ENCODE measurements around the gene FPR3.
A peak's percentile ranks its signal among the peaks of the same experiment; 100 is the strongest.
"Not testable (repeated sequence)": the region's sequence is repeated elsewhere in the genome, so short reads cannot be mapped to it uniquely, and the experiment has no call there.

Gene FPR3

GRCh38 chr19:51784109-51784785 lies 10.7 kb upstream of the FPR3 start:
- DNase-seq (ENCODE audit: low spot score), result no peak

GRCh38 chr19:51784922-51785690 lies 9.9 kb upstream of the FPR3 start:
- peak; percentile 39 for DNase-seq (ENCODE audit: low spot score)

GRCh38 chr19:51786646-51787494 lies 8.1 kb upstream of the FPR3 start:
- DNase-seq (ENCODE audit: low spot score), result no peak

DNA sequence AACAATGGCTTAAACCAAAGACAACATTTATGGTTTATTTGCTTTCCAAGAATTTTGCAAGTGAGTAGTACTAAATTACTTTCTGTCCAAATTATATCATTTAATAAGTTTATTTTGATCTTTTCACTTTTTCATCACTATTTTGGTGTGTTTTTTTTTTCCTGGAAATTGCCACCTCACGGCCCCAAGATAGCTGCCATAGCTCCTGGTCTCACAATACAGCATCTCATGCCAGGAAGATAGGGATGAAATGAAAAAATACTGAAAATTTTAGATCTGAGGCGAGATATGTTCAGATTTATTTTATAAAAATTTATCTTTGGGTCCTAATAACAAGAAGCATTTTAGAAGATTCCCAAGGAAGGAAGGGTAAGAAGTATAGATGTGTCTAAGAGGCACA lies 6.9 kb upstream of the FPR3 start:
- no peak for DNase-seq (ENCODE audit: low spot score)

DNA sequence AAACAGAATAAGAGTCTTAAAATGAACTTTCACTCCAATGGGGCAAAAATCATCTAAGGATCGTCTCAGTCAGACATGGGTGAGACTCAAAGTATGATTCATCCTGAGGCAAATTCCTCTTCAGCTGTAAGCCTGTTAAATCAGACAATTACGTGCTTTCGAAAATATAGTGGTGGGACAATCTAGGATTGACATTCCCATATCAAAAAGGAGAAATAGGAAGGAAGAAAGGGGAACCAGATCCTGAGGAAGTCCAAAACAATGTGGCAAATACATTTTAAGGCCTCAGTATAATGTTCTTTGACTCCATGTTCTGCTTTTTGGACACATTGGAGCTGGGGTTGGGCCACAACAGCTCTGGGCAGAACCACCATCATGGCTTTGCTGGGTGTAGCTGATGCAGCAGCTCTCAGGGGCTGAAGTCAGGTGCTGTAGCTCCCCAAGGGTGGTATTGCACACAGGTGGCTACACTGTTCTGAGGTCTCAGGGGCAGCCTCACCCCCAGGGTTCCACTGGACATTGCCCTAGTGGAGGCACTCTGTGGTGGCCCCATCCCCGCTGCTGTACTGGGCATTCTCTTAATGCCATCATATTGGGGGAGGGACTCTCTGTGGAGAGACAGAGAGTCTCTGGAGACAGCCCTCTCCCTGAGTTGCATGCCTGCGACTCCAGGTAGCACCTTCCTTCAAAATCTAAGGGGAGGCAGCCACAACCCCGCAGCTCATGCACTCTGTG lies 5.7 kb upstream of the FPR3 start:
- DNase-seq (ENCODE audit: low spot score), result no peak

- no peak for DNase-seq (ENCODE audit: low spot score)
Observed at GRCh38 chr19:51792932-51793331, 2.0 kb upstream of the FPR3 start.

DNA sequence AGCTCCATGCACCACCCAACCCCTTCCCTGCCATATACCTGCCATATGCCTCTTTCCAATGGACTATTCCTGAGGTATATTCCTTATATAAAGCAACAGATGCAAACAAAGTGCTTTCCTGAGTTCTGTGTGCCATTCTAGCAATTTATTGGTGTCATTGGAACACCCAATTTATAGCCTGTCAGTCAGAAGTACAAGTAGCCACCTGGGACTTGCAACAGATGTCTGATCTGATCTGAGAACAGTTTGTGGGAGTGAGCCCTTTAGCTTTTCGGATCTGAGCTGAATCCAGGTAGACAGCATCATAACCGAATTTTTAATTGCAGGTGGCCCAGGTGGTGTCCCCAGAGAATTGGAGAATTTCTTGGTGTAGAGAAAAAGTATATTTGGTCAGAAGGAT lies 963 bp upstream of the FPR3 start:
- no peak for DNase-seq (ENCODE audit: low spot score)

DNA sequence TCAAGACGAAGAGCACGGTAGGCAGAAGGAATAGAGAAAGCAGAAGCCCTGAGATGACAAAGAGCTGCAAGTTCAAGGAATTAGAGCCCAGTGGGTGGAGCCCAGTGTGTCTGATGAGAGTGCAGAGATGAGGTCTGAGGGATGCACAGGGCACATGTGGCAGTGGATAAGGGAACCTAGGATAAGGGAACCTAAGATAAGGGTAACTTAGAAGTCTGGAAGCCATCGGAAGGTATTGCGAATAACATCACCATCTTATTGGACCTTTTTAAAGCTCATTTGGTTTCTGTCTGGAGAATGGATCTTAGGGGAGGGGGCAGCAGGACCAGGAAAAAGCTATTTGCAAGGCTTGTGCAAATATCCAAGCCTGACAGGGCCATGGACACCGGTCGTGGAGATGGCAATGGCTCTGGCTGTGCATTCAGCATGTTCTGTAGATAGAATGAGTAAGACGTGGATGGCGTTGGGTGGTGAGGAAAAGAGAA lies 1.3 kb downstream of the FPR3 start:
- DNase-seq (ENCODE audit: low spot score), result no peak

DNA sequence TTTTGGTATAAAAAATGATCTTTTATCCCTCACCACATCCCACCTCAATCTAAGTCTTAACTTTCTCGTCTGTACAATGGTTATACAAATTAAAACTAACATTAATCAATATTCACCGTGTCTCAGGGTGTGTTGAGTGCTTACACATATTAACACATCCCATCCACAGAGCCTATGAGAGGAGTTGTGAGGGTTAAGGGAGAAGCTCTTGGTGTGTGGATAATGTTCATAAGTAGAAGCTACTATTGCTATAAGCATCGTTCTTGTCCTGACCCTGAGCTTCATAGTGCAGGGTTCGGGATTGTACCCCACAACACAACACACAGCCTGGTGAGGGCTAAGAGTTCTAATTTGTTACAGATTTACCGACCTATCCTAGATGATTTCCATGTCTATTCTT lies 2.5 kb downstream of the FPR3 start:
- DNase-seq (ENCODE audit: low spot score), result no peak

DNA sequence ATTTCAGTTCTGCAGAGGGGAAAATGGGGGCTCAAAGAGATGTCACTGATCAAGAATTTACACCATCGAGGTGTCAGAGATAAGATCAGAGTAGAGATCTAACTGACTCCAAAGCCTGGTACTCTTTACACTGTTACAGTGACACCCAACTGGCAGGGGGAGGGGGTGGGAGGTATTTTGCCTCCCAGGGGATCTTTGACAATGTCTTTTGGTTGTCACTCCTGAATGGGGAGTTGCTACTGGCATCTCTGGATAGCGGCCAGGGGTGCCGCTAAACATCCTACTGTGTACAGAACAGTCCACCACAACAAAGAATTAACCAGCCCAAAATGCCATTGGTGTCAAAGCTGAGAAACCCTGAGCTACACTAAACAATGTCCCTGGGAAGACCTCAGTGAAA lies 3.1 kb downstream of the FPR3 start:
- DNase-seq (ENCODE audit: low spot score), result no peak

- peak; percentile 95 for DNase-seq (ENCODE audit: low spot score)
Observed at GRCh38 chr19:51799034-51799773, 4.2 kb downstream of the FPR3 start.

- DNase-seq (ENCODE audit: low spot score), result peak; percentile 21
Observed at GRCh38 chr19:51799774-51800472, 5.0 kb downstream of the FPR3 start.

GRCh38 chr19:51800473-51801244 lies 5.7 kb downstream of the FPR3 start:
- no peak for DNase-seq (ENCODE audit: low spot score)

DNA sequence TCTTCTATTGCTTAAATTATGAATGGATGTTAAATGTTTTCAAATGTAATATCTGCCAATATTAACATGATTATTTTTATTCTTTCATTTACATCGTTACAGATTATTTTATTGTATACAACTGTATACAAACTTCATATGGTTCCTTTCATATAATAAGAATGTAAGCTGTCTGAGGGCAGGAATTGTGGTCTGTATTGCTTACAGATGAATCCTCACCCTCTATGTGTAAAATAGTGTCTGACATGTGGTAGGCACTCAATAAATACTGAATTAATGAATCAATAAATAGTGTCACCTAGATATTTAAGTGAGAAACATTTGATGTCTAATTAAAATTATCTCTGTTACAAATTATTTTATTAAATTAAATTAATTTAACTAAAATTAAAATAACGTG lies 7.8 kb downstream of the FPR3 start:
- no peak for DNase-seq (ENCODE audit: low spot score)

GRCh38 chr19:51803519-51803918 lies 8.6 kb downstream of the FPR3 start:
- no peak for DNase-seq (ENCODE audit: low spot score)

GRCh38 chr19:51803967-51804366 lies 9.0 kb downstream of the FPR3 start:
- DNase-seq (ENCODE audit: low spot score), result no peak

DNA sequence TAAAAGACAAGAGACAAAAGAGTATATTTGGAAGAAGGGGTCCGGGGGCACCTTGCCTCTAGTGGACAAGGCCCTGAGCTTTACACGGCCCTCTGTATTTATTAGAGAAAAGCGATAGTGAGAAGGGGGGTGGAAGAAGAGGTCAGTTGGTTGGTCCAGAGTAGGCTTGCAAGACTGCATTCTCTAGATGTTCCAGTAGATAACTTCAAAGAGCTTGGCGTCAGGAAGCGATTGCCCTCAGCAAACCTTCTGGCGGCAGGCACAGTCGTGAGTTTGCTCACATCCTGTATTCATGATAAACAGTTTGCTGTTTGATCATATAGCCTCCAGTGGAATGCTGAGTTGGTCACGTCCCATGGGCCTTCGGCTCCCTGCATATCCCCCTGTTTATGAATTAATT lies 9.8 kb downstream of the FPR3 start:
- DNase-seq (ENCODE audit: low spot score), result not testable (repeated sequence)

DNA sequence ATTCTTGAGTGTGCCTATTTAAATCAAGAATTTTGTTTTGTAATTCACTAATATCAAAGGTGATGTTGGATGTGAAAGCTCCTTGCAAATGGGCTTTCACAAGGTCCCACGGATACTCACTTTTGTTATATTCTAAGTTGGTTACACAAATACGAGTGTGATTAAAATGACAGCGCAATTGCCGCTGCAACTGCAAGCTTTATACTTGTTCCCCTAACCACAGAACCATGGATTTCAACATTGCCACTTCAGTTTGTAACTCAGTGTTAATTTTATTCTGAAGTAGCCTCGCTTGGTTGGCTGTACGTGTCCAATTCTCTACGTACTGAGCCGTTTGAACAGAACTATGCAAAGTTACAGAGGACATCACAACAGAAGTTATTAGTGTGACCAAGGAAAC lies 10.4 kb downstream of the FPR3 start:
- DNase-seq (ENCODE audit: low spot score), result not testable (repeated sequence)

GRCh38 chr19:51806571-51806970 lies 11.6 kb downstream of the FPR3 start:
- not testable (repeated sequence) for DNase-seq (ENCODE audit: low spot score)
